Activated naive CD4-positive, alpha-beta T cell treated with anti-CD3 and anti-CD28 coated beads, Interleukin-2, amount 10 ng/mL, durations not matched to agents 7 days and 5 days (primary cell): ENCODE results near the gene ANKZF1.

ENCODE experiments used
- CTCF ChIA-PET: fragments of 350-600 bp; sonication (Branson Sonifier 250); formaldehyde crosslinking; loops from one replicate; lab custom pipeline; 2021; ENCODE audit warnings: antibody characterized with exemption; lab: Charles Lee
- DNase-seq: peaks from one replicate; pipeline ENCODE4 v3.0.0-alpha.2; 2020
- H3K27ac Mint-ChIP-seq: one replicate; pipeline ENCODE4 v1.8.0; 2021; ENCODE audit warnings: mild to moderate bottlenecking, moderate library complexity, mixed read lengths
- H3K27me3 Mint-ChIP-seq: one replicate; pipeline ENCODE4 v1.8.0; 2021; ENCODE audit warnings: mild to moderate bottlenecking, mixed read lengths
- H3K36me3 Mint-ChIP-seq: one replicate; pipeline ENCODE4 v1.8.0; 2021; ENCODE audit warnings: mixed read lengths
- H3K4me1 Mint-ChIP-seq: one replicate; pipeline ENCODE4 v1.8.0; 2021; ENCODE audit warnings: mixed read lengths
- H3K4me3 Mint-ChIP-seq: one replicate; pipeline ENCODE4 v1.8.0; 2021; ENCODE audit warnings: mild to moderate bottlenecking, moderate library complexity, mixed read lengths
- H3K9me3 Mint-ChIP-seq: one replicate; pipeline ENCODE4 v1.8.0; 2021; ENCODE audit warnings: mixed read lengths

The ANKZF1 gene

GRCh38 chr2:219281588-219281987 lies 52.0 kb downstream of the ANKZF1 start:
- peaks cover 42% of the 10 kb centered on the region for H3K4me1 Mint-ChIP-seq
- no peaks in the 10 kb centered on the region for H3K9me3 Mint-ChIP-seq

GRCh38 chr2:219282375-219282774 lies 52.8 kb downstream of the ANKZF1 start:
- no peak overlapping the region for H3K27ac Mint-ChIP-seq
- DNase-seq: no peak
- no peak overlapping the region for H3K4me3 Mint-ChIP-seq
- H3K4me1 Mint-ChIP-seq: peaks cover 39% of the 10 kb centered on the region
- H3K9me3 Mint-ChIP-seq: no peaks in the 10 kb centered on the region
- peaks cover 31% of the 10 kb centered on the region for H3K36me3 Mint-ChIP-seq
- peaks cover 5% of the 10 kb centered on the region for H3K27me3 Mint-ChIP-seq
- CTCF ChIA-PET: interaction anchor here (14.8 kb wide), 1 partner anchor 13 kb away, joined by 267 read pairs; no protein-coding TSS in a partner anchor

More at GRCh38 chr2:219281588-219281987, 52.0 kb downstream of the ANKZF1 start:
- Mint-ChIP-seq H3K4me3 (no peak overlapping the region), H3K36me3 (peaks cover 31% of the 10 kb centered on the region), H3K27me3 (peaks cover 5% of the 10 kb centered on the region), H3K27ac (no peak overlapping the region)
- CTCF ChIA-PET: interaction anchor here (1.0 to 14.8 kb wide), 2 partner anchors 14 to 20 kb away, joined by 4 to 267 read pairs; no protein-coding TSS in a partner anchor
- DNase-seq: peak; percentile 16

- Mint-ChIP-seq H3K27me3 (no peaks in the 10 kb centered on the region), H3K4me3 (no peak overlapping the region), H3K27ac (peak overlapping the region; percentile 38), H3K4me1 (peaks cover 32% of the 10 kb centered on the region), H3K36me3 (peaks cover 31% of the 10 kb centered on the region), H3K9me3 (no peaks in the 10 kb centered on the region)
- CTCF ChIA-PET: interaction anchor here (14.8 kb wide), 1 partner anchor 12 kb away, joined by 267 read pairs; no protein-coding TSS in a partner anchor
- no peak for DNase-seq
Measured at GRCh38 chr2:219282943-219283581, 53.5 kb downstream of the ANKZF1 start.

GRCh38 chr2:219284501-219285372 lies 55.1 kb downstream of the ANKZF1 start:
- CTCF ChIA-PET: interaction anchor here (14.8 kb wide), 1 partner anchor 11 kb away, joined by 267 read pairs; no protein-coding TSS in a partner anchor
- peaks cover 20% of the 10 kb centered on the region for H3K4me1 Mint-ChIP-seq
- H3K27ac Mint-ChIP-seq: no peak overlapping the region
- peaks cover 31% of the 10 kb centered on the region for H3K36me3 Mint-ChIP-seq
- no peak for DNase-seq
- H3K4me3 Mint-ChIP-seq: no peak overlapping the region
- no peaks in the 10 kb centered on the region for H3K9me3 Mint-ChIP-seq
- H3K27me3 Mint-ChIP-seq: peaks cover under 1% of the 10 kb centered on the region

GRCh38 chr2:219285373-219285735 lies 55.7 kb downstream of the ANKZF1 start:
- Mint-ChIP-seq H3K4me1 (peaks cover 14% of the 10 kb centered on the region), H3K36me3 (peaks cover 28% of the 10 kb centered on the region), H3K9me3 (no peaks in the 10 kb centered on the region), H3K27me3 (peaks cover 4% of the 10 kb centered on the region), H3K27ac (no peak overlapping the region), H3K4me3 (no peak overlapping the region)
- DNase-seq: no peak
- CTCF ChIA-PET: interaction anchor here (2.0 to 14.8 kb wide), 2 partner anchors 8 to 10 kb away, joined by 7 to 267 read pairs; no protein-coding TSS in a partner anchor

DNA sequence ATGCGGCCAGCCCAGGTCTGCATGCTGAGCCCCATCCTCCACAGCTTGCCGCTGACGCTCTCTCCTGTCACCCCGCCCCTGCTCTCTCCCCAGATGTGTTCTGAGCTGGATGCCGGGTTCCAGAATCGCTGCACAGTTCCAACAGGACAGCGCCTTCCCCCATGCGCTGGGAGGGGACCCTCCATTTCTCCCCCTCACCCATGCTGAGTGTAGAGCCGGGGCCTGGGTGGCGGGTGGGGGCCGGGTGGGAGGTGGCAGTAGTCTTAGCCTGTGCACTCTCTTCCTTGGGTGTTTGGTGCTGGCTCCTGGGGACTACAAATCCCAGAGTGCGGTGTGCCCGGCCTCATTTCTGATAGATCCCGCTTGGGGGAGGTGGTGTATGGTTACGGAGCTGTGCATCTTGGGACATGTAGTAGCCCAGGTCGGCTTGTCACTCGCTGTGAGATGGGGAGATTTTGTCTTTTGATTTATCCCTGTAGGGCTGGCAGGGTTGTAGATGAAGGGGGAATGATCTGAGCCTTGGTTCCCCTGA lies 56.4 kb downstream of the ANKZF1 start:
- Mint-ChIP-seq H3K4me1 (peaks cover 8% of the 10 kb centered on the region), H3K9me3 (no peaks in the 10 kb centered on the region), H3K4me3 (no peak overlapping the region), H3K27ac (peak overlapping the region; percentile 45), H3K36me3 (peaks cover 27% of the 10 kb centered on the region), H3K27me3 (peaks cover 10% of the 10 kb centered on the region)
- DNase-seq: no peak
- CTCF ChIA-PET: interaction anchor here (2.0 to 14.8 kb wide), 2 partner anchors 8 to 9 kb away, joined by 7 to 267 read pairs; no protein-coding TSS in a partner anchor
